ENCODE data around the gene PRKN. TPM values are rescaled to one million over a fixed set of nuclear protein-coding genes. Genes with fewer than 3 reads are reported as not detected.
"Not testable (repeated sequence)": the region's sequence is repeated elsewhere in the genome, so short reads cannot be mapped to it uniquely, and the experiment has no call there.

Gene PRKN
- total RNA-seq, 2 experiments from 2014 or later = 0.63 TPM; not detected in 1

DNA sequence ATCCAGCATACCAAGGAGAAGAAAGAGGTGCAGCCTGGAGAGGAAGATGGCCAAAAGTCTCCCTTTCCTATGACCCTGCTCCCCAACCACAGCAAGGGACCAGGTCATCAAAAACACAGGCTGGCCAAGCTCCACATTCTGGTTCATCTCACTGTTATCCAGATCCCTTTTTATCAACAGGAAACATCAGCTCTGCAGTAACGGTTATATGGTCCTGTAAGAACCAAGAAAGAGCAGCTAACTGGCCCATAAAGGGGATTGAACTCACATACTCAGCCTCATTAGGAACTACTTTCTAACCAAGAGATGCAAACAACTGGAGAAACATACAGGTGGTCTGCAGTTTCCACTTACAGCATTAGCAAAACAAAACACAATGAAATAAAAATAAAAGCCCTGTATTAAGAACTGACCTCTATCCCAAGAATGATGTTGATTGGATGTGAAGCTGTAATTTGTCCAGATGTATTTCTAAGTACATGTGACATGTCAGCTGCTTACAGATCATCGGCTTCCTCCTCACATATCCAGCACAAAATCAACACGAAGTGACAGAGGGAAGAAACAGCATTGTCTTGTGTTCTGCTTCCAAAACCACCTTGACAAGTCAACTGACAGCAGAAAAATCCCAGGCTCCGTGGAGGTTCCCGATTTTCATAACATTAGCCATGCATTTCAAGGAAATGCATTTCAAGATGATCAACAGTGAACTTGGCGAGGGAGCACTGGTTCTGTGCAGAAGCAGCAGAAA is 896.5 kb downstream of the PRKN start:
- POLR2A ChIA-PET = no interaction called here
- no peaks in the 10 kb centered on the region for H3K27me3 Mint-ChIP-seq (ENCODE audit: low read depth)
- H3K4me3 Mint-ChIP-seq = no peak overlapping the region
- no peak for ATAC-seq
- no peak overlapping the region for H3K27ac Mint-ChIP-seq
- no peaks in the 10 kb centered on the region for H3K36me3 Mint-ChIP-seq (ENCODE audit: low read depth)
- peaks cover 7% of the 10 kb centered on the region for H3K4me1 Mint-ChIP-seq (ENCODE audit: low read depth)
- CTCF ChIA-PET = no interaction called here
- no peaks in the 10 kb centered on the region for H3K9me3 Mint-ChIP-seq (ENCODE audit: insufficient read depth)
- no peak for DNase-seq

DNA sequence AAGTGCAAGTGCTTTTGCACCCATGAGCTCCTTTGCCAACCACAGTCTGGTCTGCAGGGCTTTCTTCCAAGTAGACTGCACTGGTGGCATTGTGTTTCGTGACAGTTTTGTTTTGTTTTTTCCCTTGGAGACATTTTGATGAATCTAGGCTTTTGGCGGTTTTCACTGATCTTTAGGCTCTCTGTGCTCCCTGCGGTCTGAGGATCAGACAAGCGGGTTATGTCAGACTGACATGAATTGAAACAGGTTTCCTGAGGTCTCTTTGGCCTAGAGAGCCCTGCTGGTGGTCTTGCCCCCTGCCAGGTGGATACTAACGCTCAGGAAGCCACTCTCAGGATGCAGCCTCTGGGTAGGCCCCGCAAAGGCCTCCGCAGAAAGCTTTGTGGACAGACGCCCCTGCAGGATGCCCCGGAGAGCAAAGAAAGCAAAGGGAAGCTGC is 898.3 kb downstream of the PRKN start:
- ChIA-PET CTCF (no interaction called here), POLR2A (no interaction called here)
- no peaks in the 10 kb centered on the region for H3K9me3 Mint-ChIP-seq (ENCODE audit: insufficient read depth)
- ATAC-seq (peak; percentile 42), DNase-seq (no peak)
- H3K36me3 Mint-ChIP-seq (ENCODE audit: low read depth) = no peaks in the 10 kb centered on the region
- no peak overlapping the region for H3K27ac Mint-ChIP-seq
- no peaks in the 10 kb centered on the region for H3K27me3 Mint-ChIP-seq (ENCODE audit: low read depth)
- no peak overlapping the region for H3K4me3 Mint-ChIP-seq
- peaks cover 7% of the 10 kb centered on the region for H3K4me1 Mint-ChIP-seq (ENCODE audit: low read depth)

DNA sequence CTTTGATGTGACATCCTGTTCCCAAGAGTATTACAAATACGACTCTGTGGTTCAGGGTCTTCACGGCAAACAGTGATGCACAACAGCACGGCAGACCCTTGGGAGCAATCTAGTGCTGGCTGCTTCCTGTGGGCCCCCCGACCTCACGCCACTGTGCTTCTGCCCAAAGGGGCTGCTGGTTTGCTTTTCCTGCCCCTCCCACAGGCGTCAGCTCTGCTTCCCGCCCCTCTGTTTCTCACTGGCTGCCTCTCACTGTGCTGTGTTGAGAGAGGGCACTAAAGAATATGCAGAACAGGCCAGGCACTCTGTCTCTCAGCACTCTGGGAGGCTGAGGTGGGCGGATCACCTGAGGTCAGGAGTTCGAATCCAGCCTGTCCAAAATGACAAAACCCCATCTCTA is 899.2 kb downstream of the PRKN start:
- Mint-ChIP-seq H3K4me1 (ENCODE audit: low read depth) (peaks cover 7% of the 10 kb centered on the region), H3K36me3 (ENCODE audit: low read depth) (no peaks in the 10 kb centered on the region), H3K9me3 (ENCODE audit: insufficient read depth) (no peaks in the 10 kb centered on the region), H3K27me3 (ENCODE audit: low read depth) (no peaks in the 10 kb centered on the region), H3K4me3 (no peak overlapping the region), H3K27ac (no peak overlapping the region)
- no peak for ATAC-seq
- ChIA-PET CTCF (no interaction called here), POLR2A (no interaction called here)
- DNase-seq = no peak

DNA sequence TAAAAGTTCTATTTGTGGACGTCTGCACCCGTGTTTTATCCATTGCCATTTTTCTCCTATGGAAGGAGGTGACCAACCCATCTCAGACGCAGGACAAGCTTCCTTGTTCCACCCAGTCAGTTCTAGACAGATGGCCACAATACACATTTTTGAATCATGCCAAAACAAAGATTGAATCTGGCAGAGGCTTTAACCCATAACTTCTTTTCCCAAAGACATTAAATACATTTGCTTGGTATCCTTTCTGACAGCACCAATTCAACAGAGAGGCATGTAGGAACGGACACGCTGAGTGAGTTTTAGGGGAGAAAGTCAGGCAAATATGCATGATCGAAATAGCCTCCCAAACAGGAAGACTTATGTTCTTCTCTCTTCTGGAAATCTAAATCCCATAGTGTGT is 901.1 kb downstream of the PRKN start:
- Mint-ChIP-seq H3K27me3 (ENCODE audit: low read depth) (no peaks in the 10 kb centered on the region), H3K4me1 (ENCODE audit: low read depth) (peaks cover 7% of the 10 kb centered on the region), H3K36me3 (ENCODE audit: low read depth) (no peaks in the 10 kb centered on the region), H3K9me3 (ENCODE audit: insufficient read depth) (no peaks in the 10 kb centered on the region), H3K4me3 (no peak overlapping the region), H3K27ac (no peak overlapping the region)
- POLR2A ChIA-PET = no interaction called here
- CTCF ChIA-PET = no interaction called here
- DNase-seq (no peak), ATAC-seq (no peak)

DNA sequence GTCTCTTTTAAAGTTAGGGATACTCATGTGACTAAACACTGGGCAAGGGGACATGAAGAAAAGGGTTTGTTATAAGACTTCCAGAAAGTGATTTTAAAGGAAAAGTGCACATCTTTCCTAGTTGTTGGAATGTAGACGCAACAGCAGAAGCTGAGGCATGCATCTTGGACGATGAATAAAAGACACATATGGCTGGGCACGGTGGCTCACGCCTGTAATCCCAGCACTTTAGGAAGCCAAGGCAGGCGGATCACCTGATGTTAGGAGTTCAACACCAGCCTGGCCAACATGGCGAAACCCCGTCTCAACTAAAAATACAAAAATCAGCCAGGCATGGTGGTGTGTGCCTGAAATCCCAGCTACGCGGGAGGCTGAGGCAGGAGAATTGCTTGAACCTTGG is 905.4 kb downstream of the PRKN start:
- not testable (repeated sequence) for H3K27ac Mint-ChIP-seq

DNA sequence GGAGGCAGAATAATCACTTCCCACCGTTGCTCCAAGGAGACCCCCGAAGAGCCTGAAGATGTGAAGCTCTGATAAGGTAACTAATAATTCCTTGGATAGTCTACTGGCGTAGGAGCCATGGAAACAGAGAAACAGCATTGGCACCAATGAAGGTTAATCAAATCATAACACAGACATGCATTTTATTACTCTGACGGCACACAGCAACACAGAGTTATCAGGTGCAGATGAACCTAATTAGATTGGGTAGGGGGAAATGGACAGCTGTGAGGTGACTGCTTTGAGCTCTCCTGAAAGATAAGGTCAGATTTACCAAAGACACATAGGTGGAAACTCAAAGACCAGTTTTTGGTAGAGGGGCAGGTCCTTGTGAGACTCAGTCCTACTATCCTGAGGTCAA is 909.7 kb downstream of the PRKN start:
- ChIA-PET CTCF (no interaction called here), POLR2A (no interaction called here)
- DNase-seq (no peak), ATAC-seq (no peak)
- no peak overlapping the region for H3K27ac Mint-ChIP-seq
- H3K36me3 Mint-ChIP-seq (ENCODE audit: low read depth) = no peaks in the 10 kb centered on the region
- H3K9me3 Mint-ChIP-seq (ENCODE audit: insufficient read depth) = no peaks in the 10 kb centered on the region
- H3K4me3 Mint-ChIP-seq = no peak overlapping the region
- no peaks in the 10 kb centered on the region for H3K27me3 Mint-ChIP-seq (ENCODE audit: low read depth)
- H3K4me1 Mint-ChIP-seq (ENCODE audit: low read depth) = no peaks in the 10 kb centered on the region

More for the DNA sequence above, 905.4 kb downstream of the PRKN start:
- DNase-seq; H3K9me3 Mint-ChIP-seq (ENCODE audit: insufficient read depth); CTCF ChIA-PET; H3K27me3 Mint-ChIP-seq (ENCODE audit: low read depth); H3K36me3 Mint-ChIP-seq (ENCODE audit: low read depth); ATAC-seq; POLR2A ChIA-PET; H3K4me1 Mint-ChIP-seq (ENCODE audit: low read depth); H3K4me3 Mint-ChIP-seq: not testable (repeated sequence)

DNA sequence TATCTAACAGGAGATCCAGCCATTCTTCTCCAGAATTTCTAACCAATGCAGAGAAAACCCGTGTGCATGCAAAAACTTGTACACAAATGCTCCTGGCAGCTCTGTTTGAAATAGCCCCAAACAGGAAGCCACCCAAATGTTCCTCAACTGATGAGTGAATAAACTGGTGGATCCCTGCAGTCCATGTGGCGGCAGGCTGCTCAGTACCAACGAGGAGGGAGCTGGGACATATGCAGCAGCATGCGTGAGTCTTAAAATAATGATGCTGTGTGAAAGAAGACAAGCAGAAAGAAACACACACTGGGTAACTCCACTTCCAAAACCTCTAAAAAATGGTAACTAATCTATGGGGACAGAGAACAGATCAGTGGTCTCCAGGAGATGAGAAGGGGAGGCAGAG is 911.6 kb downstream of the PRKN start:
- ATAC-seq (no peak), DNase-seq (no peak)
- no peaks in the 10 kb centered on the region for H3K36me3 Mint-ChIP-seq (ENCODE audit: low read depth)
- no peaks in the 10 kb centered on the region for H3K27me3 Mint-ChIP-seq (ENCODE audit: low read depth)
- no peaks in the 10 kb centered on the region for H3K9me3 Mint-ChIP-seq (ENCODE audit: insufficient read depth)
- no peak overlapping the region for H3K27ac Mint-ChIP-seq
- ChIA-PET POLR2A (no interaction called here), CTCF (no interaction called here)
- H3K4me3 Mint-ChIP-seq = no peak overlapping the region
- no peaks in the 10 kb centered on the region for H3K4me1 Mint-ChIP-seq (ENCODE audit: low read depth)

DNA sequence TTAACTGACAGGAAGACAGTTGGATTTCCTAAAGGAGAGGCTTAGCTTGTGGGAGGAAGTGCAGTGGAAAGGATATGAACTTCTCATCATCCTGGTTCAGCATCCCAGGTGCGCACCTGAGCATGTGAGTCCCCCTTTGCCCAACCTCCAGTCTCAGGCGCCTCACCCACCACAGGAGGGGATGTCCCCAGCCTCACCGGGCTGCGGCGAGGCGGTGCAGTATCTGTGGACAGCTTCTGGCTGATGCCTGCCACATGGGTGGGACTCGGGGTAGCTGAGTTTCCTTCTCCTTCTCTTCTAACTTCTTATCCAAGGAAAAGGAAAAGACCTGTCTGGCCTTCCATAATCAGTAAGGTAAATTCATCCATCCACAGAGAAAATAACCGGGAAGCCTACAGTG is 914.4 kb downstream of the PRKN start:
- Mint-ChIP-seq H3K4me3 (no peak overlapping the region), H3K36me3 (ENCODE audit: low read depth) (no peaks in the 10 kb centered on the region), H3K9me3 (ENCODE audit: insufficient read depth) (no peaks in the 10 kb centered on the region), H3K27ac (no peak overlapping the region), H3K27me3 (ENCODE audit: low read depth) (no peaks in the 10 kb centered on the region), H3K4me1 (ENCODE audit: low read depth) (no peaks in the 10 kb centered on the region)
- DNase-seq (no peak), ATAC-seq (no peak)
- CTCF ChIA-PET = no interaction called here
- POLR2A ChIA-PET = no interaction called here

DNA sequence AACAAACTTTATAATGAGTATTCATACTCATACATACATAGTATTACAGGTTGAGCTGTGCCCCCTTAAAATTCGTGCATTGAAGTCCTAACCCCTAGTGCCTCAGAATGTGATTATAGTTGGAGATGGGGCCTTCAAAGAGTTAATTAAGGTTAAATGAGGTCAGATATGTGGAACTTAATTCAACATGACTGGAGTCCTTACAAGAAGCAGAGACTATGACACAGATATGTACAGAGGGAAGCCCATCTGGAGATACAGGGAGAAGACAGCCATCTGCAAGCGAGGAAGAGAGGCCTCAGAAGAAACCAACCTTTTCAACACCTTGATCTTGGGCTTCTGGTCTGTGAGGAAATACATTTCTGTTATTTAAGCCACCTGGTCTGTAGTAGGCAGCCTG is 917.6 kb downstream of the PRKN start:
- DNase-seq = no peak
- Mint-ChIP-seq H3K9me3 (ENCODE audit: insufficient read depth) (no peaks in the 10 kb centered on the region), H3K27me3 (ENCODE audit: low read depth) (no peaks in the 10 kb centered on the region), H3K36me3 (ENCODE audit: low read depth) (no peaks in the 10 kb centered on the region), H3K4me3 (no peak overlapping the region), H3K27ac (no peak overlapping the region), H3K4me1 (ENCODE audit: low read depth) (no peaks in the 10 kb centered on the region)
- ChIA-PET POLR2A (no interaction called here), CTCF (no interaction called here)
- no peak for ATAC-seq

DNA sequence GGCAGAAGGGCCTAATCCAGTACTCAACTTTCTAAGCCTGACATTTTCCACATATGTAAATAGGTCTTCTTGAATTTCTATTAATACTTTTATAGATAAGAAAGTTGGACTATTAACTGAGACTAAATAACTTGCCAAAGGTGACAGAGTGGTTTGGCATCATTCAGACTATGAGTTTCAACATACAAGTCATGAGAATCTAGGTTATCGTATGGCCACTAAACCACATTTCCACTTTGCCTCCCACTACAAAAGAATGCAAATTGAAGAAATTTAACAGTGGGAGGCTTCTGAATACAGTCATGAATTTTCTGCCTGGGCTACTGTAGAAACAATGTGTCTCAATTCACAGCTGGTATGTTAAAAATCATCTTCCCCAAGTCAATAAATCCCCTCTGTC is 922.7 kb downstream of the PRKN start:
- H3K27me3 Mint-ChIP-seq (ENCODE audit: low read depth) = no peaks in the 10 kb centered on the region
- H3K9me3 Mint-ChIP-seq (ENCODE audit: insufficient read depth) = no peaks in the 10 kb centered on the region
- H3K4me1 Mint-ChIP-seq (ENCODE audit: low read depth) = no peaks in the 10 kb centered on the region
- H3K4me3 Mint-ChIP-seq = no peak overlapping the region
- CTCF ChIA-PET = no interaction called here
- no peak overlapping the region for H3K27ac Mint-ChIP-seq
- no peaks in the 10 kb centered on the region for H3K36me3 Mint-ChIP-seq (ENCODE audit: low read depth)
- POLR2A ChIA-PET = no interaction called here
- no peak for ATAC-seq
- DNase-seq = no peak

DNA sequence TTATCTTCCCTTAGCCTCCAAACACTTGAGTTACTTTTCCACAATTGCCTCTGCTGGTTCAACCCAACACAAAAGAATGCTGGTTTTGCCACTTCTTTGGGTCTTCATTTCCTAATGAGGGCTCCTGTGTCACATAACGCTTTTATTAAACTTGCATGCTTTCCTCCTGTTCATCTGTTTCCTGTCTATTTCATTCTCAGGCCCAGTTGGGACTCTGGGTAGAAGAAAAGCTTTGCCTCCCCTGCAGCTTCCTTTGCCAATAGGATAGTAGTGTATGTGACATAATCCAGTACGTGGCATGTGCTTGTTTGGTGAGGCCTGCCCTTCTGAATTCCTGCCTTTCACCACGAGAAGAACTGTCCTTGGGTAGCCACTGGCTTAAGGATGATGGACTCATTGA is 924.4 kb downstream of the PRKN start:
- no peaks in the 10 kb centered on the region for H3K4me1 Mint-ChIP-seq (ENCODE audit: low read depth)
- ChIA-PET POLR2A (no interaction called here), CTCF (no interaction called here)
- no peaks in the 10 kb centered on the region for H3K36me3 Mint-ChIP-seq (ENCODE audit: low read depth)
- DNase-seq (no peak), ATAC-seq (no peak)
- H3K9me3 Mint-ChIP-seq (ENCODE audit: insufficient read depth) = no peaks in the 10 kb centered on the region
- H3K4me3 Mint-ChIP-seq = no peak overlapping the region
- H3K27me3 Mint-ChIP-seq (ENCODE audit: low read depth) = no peaks in the 10 kb centered on the region
- H3K27ac Mint-ChIP-seq = no peak overlapping the region

DNA sequence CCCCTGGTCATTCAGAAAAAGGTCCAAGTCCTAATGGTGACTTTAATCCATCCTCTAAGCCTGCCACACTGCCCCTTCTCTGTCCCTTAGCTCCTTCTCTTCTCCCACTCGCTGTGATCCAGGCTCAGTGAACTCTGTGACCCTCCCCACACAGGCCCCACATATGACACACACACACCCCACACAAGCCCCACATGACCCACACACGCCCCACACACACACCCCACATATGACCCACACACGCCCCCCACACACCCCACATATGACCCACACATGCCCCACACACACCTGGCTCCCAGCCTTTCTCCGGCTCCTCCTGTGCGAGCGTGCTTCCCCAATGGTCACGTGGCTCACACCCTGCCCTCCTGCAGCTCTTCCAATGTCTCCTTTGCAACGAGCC is 925.3 kb downstream of the PRKN start:
- CTCF ChIA-PET = no interaction called here
- no peaks in the 10 kb centered on the region for H3K4me1 Mint-ChIP-seq (ENCODE audit: low read depth)
- no peak overlapping the region for H3K4me3 Mint-ChIP-seq
- POLR2A ChIA-PET = no interaction called here
- DNase-seq = no peak
- no peaks in the 10 kb centered on the region for H3K36me3 Mint-ChIP-seq (ENCODE audit: low read depth)
- no peak for ATAC-seq
- H3K27me3 Mint-ChIP-seq (ENCODE audit: low read depth) = no peaks in the 10 kb centered on the region
- H3K9me3 Mint-ChIP-seq (ENCODE audit: insufficient read depth) = no peaks in the 10 kb centered on the region
- H3K27ac Mint-ChIP-seq = no peak overlapping the region

DNA sequence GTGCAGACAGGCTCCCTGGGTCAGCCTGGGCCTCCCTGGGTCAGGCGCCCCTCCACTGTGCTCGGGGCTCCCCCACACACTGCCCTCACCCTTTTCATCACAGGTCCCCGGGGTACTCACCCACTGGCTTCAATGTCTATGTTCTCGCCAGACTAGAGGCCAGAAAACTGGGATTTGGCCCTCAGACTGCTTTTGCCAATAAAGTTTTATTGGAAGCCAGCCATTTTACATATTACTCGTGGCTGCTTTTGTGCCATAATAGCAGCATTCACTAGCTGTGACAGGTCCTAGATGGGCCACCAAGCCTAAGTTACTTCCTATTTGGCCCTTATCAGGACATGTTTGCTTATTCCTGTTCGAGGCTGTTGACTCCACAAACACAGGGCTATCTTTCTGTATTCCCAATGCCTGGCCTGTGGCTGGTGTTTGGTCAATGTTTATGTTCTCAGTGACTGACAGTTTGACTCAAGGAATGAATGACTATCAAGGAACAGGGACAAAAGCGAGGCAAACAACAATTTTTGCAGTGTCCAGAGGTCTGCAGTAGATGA is 928.6 kb downstream of the PRKN start:
- no peak overlapping the region for H3K27ac Mint-ChIP-seq
- no peak overlapping the region for H3K4me3 Mint-ChIP-seq
- H3K4me1 Mint-ChIP-seq (ENCODE audit: low read depth) = no peaks in the 10 kb centered on the region
- POLR2A ChIA-PET = no interaction called here
- H3K9me3 Mint-ChIP-seq (ENCODE audit: insufficient read depth) = no peaks in the 10 kb centered on the region
- CTCF ChIA-PET = no interaction called here
- H3K27me3 Mint-ChIP-seq (ENCODE audit: low read depth) = no peaks in the 10 kb centered on the region
- H3K36me3 Mint-ChIP-seq (ENCODE audit: low read depth) = no peaks in the 10 kb centered on the region
- ATAC-seq = no peak
- DNase-seq = no peak

Data from activated CD8-positive, alpha-beta T cell treated with anti-CD3 and anti-CD28 coated beads, Interleukin-2, amount 10 ng/mL, durations not matched to agents 7 days and 5 days (primary cell).